NCI-H510A (cell line): ENCODE results near the gene ARFGEF3.

ENCODE experiments used
- DNase-seq: peaks from one replicate; lab custom pipeline; 2025; lab: John Stamatoyannopoulos, UW

The ARFGEF3 gene

GRCh38 chr6:138241381-138241780 lies 79.6 kb downstream of the ARFGEF3 start:
- no peak for DNase-seq

GRCh38 chr6:138241934-138242333 lies 80.2 kb downstream of the ARFGEF3 start:
- DNase-seq: no peak

DNA sequence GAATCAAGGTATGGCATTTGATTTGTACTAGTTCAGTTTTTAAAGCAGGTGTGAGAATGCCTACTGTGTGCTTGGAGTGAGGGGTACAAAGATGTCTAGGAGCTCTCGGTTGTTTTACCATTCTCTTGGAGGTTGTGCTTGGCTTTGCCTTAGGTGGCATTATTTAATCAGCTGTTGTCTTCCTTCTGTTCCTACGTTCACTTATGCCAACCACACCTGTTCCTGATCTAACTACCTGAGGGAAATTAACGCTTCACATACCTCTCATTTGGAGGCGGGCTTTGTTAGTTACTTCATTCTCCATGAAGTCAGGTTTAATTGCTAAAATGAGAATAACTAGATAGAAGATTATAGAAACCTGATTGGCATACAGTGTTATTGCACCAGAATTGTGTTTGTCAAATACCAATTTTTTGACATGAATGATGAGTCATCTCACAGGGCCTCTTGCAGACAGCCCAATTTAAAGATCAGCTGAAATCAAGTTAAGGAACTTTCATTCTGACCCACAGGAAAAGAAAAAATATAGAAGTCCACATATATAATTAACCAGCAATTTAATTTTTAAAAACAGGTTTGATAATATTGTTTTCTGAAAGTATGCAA lies 81.4 kb downstream of the ARFGEF3 start:
- no peak for DNase-seq

DNA sequence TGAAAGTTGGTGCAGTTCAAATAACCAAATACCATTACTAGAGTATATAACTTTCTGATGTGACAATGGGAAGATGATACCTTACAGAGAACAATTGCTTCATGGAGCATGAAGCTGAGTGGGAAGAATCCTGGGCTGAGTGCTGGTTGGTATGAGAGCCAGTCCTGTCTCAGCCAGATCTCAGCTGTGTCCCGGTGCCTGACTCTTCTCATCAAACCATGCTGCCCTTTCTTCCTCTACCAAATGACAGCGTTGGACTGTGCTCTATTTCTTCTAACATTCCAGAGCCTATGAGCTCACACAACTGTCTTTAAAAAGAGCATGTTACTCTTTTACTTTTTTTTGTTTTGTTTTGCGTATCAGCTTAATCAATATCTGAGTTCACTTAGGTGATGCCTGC lies 84.0 kb downstream of the ARFGEF3 start:
- DNase-seq: no peak

GRCh38 chr6:138246650-138247440 lies 85.1 kb downstream of the ARFGEF3 start:
- DNase-seq: no peak

GRCh38 chr6:138248011-138248410 lies 86.3 kb downstream of the ARFGEF3 start:
- DNase-seq: no peak

DNA sequence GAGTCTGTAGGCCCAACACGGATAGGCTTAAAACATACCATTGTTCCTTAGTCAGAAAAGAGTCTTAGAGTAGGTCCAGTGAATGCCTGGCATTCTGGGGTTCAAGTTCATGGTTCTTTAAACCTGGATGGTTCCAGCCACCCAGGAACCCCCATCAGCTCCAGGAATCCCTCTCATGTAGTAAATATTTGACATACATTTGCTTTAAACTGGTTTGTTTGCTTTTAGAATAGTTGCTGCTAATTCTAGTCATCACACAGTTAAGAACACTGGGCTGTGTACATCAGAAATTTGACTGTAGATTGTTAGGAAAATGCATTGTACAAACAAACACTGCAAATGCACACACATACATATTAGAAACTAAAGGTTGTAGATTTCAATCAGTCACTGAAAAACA lies 87.1 kb downstream of the ARFGEF3 start:
- DNase-seq: no peak

GRCh38 chr6:138250053-138250452 lies 88.3 kb downstream of the ARFGEF3 start:
- DNase-seq: no peak

DNA sequence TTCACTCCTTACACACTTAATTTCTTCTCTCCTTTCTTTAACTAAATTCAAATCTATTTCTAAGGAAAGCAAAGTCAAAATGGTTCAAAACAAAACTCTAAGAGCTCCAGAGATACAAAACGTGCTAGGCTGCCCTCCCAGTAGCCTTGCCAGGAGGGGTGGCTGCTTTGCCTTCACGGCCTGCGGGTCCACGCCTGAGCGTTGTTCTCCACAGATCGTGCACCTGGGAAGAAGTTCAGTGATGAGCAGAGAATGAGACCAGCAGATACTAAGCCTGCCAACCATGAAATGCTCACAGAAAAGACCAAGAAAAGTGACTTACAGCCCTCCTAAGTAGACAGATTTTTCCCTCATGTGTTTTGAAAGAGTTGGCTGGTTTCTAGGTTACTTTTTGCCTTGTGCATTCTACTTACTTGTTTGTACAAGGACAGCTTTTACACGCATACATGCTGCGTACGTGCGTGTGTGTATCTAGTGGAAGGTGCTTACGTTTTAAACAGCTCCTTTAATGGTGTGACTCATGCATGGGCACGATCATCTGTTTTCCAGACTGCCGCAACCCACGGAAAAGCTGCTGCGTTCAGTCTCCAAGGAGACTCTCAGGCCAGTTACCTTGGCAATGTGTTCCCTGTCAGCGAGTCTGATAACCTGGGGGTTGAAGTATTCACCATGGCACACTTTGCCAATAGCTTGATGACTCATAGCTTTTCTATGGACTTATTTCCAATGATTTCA lies 88.9 kb downstream of the ARFGEF3 start:
- DNase-seq: no peak

- DNase-seq: peak; percentile 45
These were observed 92.0 kb downstream of the ARFGEF3 start for GRCh38 chr6:138253731-138254130.

DNA sequence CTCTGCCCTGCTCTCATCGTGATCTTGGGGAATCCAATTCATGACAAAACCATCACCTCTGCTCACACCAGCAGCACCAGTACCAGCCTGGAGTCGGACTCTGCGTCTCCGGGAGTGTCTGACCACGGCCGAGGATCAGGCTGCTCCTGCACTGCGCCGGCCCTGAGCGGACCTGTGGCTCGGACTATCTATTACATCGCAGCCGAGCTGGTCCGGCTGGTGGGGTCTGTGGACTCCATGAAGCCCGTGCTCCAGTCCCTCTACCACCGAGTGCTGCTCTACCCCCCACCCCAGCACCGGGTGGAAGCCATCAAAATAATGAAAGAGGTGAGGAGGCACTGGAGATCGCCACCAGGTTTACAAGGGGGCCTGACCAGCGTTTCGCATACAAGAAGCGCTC lies 93.7 kb downstream of the ARFGEF3 start:
- DNase-seq: no peak

- DNase-seq: no peak
These were observed 95.9 kb downstream of the ARFGEF3 start for GRCh38 chr6:138257638-138258040.

GRCh38 chr6:138258197-138258596 lies 96.5 kb downstream of the ARFGEF3 start:
- DNase-seq: no peak

GRCh38 chr6:138258991-138259390 lies 97.3 kb downstream of the ARFGEF3 start:
- DNase-seq: no peak

GRCh38 chr6:138261116-138261780 lies 99.5 kb downstream of the ARFGEF3 start:
- DNase-seq: no peak

DNA sequence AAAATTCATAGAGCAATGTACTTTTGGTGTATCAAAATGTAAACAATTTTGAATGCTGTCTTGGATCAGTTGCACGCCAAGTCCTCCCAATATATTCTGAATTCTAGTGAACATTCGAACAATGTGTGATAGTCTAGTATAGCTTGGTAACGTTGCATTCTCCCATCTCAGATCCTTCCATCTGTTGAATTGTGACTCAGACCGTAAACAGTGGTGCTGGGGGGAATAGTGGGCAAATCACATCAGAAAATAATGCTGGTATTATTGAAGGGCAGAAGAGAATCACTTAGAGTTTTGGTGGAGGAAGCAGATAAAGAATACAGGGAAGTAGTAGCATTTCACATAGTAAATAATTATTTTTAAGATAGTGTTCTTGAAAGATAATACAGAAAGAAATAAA lies 102.2 kb downstream of the ARFGEF3 start:
- DNase-seq: no peak

- DNase-seq: no peak
These were observed 102.7 kb downstream of the ARFGEF3 start for GRCh38 chr6:138264372-138264880.

GRCh38 chr6:138266095-138266494 lies 104.4 kb downstream of the ARFGEF3 start:
- no peak for DNase-seq

DNA sequence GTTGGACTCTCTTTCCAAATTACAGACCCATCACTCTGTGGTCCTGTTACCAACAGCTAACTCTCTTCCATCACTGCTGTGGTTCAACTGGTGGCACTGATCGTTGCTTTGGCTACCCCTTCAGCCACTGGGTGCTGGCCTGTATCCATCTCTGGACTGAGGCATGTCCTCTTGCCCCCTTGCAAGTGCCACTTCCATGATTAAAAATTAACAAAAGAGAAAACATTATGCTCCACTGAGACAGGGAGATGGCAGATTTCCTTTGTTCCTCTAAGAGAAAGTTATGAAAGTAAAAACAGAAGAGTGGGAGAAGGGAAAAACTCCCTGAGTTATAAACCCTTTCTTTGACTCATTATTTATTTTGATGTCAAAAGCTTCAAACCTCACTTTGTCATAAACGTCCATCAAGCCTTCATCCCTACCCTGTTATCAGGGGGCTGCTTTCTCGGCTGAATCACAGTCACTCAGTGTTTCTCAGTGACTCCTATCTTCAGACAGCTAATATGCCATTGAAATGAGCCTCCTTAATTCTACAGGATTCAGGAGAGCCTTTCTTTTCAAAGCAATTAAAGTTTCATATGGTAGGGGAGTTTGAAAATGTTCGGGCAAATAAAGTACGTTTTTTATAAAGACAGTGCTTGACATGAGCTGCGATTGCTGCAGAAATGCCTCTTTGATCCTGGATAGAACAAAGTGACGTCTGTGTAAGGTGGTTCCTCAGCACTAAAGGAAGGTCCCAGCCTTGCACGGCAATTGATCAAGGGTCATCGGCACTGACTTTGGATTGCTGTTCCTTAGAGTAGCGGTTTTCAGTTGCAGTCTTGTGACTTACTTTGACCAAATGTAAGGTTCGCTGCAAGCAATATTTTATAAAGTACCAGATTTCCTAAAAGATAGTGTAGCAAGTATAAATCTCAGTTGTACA lies 106.5 kb downstream of the ARFGEF3 start:
- no peak for DNase-seq

DNA sequence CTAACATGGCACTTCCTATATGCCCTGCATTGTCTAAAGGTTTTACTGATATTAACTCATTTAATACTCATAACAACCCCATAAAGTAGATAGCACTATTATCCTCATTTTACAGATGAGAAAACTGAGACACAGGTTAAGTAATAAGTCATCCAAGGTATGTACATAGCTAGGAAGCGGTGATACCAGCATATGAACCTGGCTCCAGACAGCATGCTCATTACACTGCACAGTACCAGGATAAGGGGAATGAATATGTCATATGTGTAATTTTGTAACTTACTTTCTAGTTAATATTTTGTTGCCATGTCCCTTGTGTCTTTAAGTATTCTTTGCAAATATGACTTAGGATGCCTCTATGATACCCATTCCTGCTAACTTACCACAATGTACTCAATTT lies 109.7 kb downstream of the ARFGEF3 start:
- DNase-seq: no peak
